Calu3 (cell line): ENCODE results near the gene FHIT. TPM values are rescaled to one million over a fixed set of nuclear protein-coding genes. Genes with fewer than 3 reads are reported as not detected.

Experiments
- BruUV-seq: library from RNA; stranded (reverse); fragments of 400-500 nt; replicated peaks from 2 replicates; lab custom pipeline; 2021; lab: Mats Ljungman, UMichigan
- CTCF ChIA-PET: fragments of 300-600 bp; sonication (Branson Sonifier 250); formaldehyde crosslinking; loops from one replicate; lab custom pipeline; 2022; ENCODE audit warnings: antibody characterized with exemption; lab: Charles Lee
- DNase-seq: peaks from one replicate; pipeline ENCODE4 v3.0.0; 2022
- H3K27ac Mint-ChIP-seq: one replicate; pipeline ENCODE4 v1.8.0; 2022; ENCODE audit warnings: mixed read lengths; ENCODE audit not compliant: unreplicated experiment
- H3K27me3 Mint-ChIP-seq: one replicate; pipeline ENCODE4 v1.8.0; 2022; ENCODE audit warnings: mixed read lengths; ENCODE audit not compliant: unreplicated experiment
- H3K36me3 Mint-ChIP-seq: one replicate; pipeline ENCODE4 v1.8.0; 2022; ENCODE audit warnings: mild to moderate bottlenecking, moderate library complexity, mixed read lengths; ENCODE audit not compliant: insufficient read depth, unreplicated experiment
- H3K4me1 Mint-ChIP-seq: one replicate; pipeline ENCODE4 v1.8.0; 2022; ENCODE audit warnings: mild to moderate bottlenecking, low read depth, mixed read lengths; ENCODE audit not compliant: unreplicated experiment
- H3K4me3 Mint-ChIP-seq: one replicate; pipeline ENCODE4 v1.8.0; 2022; ENCODE audit warnings: mild to moderate bottlenecking, low read depth, moderate library complexity, mixed read lengths; ENCODE audit not compliant: unreplicated experiment
- H3K9me3 Mint-ChIP-seq: one replicate; pipeline ENCODE4 v1.8.0; 2022; ENCODE audit warnings: low read depth, mixed read lengths; ENCODE audit not compliant: unreplicated experiment
- intact Hi-C: fragments of 100-400 bp; cut with micrococcal nuclease; formaldehyde crosslinking; loops from one replicate; pipeline ENCODE4 v1.10.0; 2022; ENCODE audit not compliant: unreplicated experiment
- total RNA-seq: library from RNA; stranded (reverse); gene quantifications from 2 replicates; pipeline ENCODE4 v1.2.3, GENCODE V29; 2022
- TF ChIP-seq, protein P1 (sequence below): fragments of 200-600 bp; IDR thresholded peaks from one replicate; pipeline ENCODE4 v1.8.0; 2022; ENCODE audit warnings: antibody characterized with exemption; ENCODE audit not compliant: unreplicated experiment

FHIT gene
- total RNA-seq, 1 experiment from 2014 or later, result 6.2 TPM

DNA sequence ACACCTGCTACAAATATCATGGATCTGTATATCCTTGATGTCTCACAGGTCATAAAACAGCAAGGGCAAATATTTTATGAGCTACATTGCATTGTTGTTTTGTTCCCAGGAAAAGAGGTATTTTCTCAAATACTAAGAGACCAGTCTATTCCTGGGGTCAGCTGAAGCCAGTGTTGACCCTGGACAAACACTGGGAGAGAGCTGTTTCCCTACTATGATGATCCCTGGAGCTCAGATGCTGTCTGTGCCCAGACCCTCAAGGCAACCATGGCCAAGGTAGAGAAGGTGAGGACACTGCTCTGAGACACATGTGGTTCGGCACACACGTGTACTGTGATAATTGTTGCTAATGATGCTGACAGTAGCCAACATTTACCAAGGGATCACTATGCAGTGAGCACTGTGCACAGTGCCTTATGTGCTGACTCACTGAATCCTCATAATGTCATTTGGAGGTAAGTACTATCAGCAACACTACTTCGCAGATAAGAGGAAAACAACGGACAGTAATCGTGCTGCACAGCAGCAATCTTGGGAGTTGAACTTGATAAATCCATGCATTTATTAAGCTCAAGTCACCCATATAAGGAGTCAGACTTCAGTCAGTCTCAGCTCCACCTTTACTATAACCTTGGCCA lies 943.6 kb downstream of the FHIT start:
- CTCF ChIA-PET, result interaction anchor here (0.6 kb wide), 1 partner anchor 450 kb away, joined by 3 read pairs; no protein-coding TSS in a partner anchor
- BruUV-seq, result no TSS peak

DNA sequence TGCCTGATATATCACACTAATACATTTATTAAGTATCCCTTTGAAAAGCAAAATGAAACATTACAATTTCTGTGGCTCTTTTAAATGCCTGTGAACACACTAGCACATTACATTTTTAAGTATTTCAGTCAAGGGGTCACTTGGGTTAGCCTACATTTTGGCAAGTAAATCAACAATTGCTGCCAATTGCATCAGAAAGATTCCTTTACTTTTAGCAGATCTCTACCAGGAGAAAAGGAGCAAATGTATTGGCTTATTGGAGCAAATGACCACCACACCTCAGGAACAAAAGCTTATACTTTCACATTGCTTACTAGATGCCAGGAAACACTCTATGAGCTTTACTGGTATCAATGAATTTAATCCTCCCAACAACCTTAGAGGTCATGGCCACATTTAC lies 947.1 kb downstream of the FHIT start:
- Mint-ChIP-seq H3K4me3 (no peak overlapping the region), H3K36me3 (peaks cover 6% of the 10 kb centered on the region), H3K27ac (peak overlapping the region; percentile 82), H3K9me3 (no peaks in the 10 kb centered on the region), H3K27me3 (no peaks in the 10 kb centered on the region), H3K4me1 (peaks cover 25% of the 10 kb centered on the region)
- CTCF ChIA-PET, result no interaction called here
- intact Hi-C loops, result no loop called here
- TF ChIP-seq, protein P1, sequence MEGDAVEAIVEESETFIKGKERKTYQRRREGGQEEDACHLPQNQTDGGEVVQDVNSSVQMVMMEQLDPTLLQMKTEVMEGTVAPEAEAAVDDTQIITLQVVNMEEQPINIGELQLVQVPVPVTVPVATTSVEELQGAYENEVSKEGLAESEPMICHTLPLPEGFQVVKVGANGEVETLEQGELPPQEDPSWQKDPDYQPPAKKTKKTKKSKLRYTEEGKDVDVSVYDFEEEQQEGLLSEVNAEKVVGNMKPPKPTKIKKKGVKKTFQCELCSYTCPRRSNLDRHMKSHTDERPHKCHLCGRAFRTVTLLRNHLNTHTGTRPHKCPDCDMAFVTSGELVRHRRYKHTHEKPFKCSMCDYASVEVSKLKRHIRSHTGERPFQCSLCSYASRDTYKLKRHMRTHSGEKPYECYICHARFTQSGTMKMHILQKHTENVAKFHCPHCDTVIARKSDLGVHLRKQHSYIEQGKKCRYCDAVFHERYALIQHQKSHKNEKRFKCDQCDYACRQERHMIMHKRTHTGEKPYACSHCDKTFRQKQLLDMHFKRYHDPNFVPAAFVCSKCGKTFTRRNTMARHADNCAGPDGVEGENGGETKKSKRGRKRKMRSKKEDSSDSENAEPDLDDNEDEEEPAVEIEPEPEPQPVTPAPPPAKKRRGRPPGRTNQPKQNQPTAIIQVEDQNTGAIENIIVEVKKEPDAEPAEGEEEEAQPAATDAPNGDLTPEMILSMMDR, result no peak
- DNase-seq, result no peak
- BruUV-seq, result no TSS peak

More for the DNA sequence above, 943.6 kb downstream of the FHIT start:
- TF ChIP-seq, protein P1, result no peak
- H3K27me3 Mint-ChIP-seq, result no peaks in the 10 kb centered on the region
- H3K36me3 Mint-ChIP-seq, result no peaks in the 10 kb centered on the region
- intact Hi-C loops, result no loop called here
- no peak overlapping the region for H3K4me3 Mint-ChIP-seq
- peaks cover 8% of the 10 kb centered on the region for H3K4me1 Mint-ChIP-seq
- H3K9me3 Mint-ChIP-seq, result no peaks in the 10 kb centered on the region
- no peak for DNase-seq
- H3K27ac Mint-ChIP-seq, result no peak overlapping the region

DNA sequence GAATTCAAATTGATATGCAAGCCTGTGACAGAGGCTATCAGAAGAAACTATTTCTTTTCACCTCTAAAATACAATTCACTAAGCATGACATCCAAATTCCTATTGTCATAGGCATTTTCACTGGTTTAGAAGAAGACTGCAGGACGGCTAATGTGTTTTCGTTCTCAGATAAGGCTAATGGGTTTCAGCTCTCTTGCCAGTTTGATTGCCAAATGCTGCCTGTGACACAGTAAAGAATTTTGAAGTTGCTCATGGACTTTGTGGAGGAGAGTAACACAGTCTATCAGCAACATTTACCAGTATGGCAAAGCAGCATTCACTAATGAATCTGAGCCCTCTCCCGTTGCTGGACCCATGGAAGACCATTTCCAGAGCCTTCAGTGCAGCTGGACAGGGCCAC lies 948.1 kb downstream of the FHIT start:
- Mint-ChIP-seq H3K4me3 (no peak overlapping the region), H3K36me3 (peaks cover 6% of the 10 kb centered on the region), H3K27me3 (no peaks in the 10 kb centered on the region), H3K27ac (no peak overlapping the region), H3K4me1 (peaks cover 25% of the 10 kb centered on the region), H3K9me3 (no peaks in the 10 kb centered on the region)
- intact Hi-C loops, result no loop called here
- DNase-seq, result no peak
- CTCF ChIA-PET, result no interaction called here
- TF ChIP-seq, protein P1, result no peak
- BruUV-seq, result no TSS peak

DNA sequence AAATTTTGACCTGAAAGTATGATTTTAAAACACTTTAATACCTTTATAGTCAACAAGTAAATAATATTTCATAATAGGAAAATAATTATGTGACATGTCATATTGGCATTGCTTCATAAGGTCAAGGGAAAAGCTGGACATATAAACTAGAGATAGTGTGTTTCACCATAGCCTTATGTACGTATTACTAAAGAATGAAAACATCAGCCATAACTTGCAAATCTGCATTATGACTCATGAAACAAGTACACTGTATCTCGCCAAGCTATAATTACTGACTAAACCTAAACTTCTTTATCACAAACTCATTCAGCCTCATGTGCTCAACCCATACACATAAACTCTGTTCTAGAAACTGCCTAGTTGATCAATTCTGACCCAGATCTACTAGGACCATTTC lies 950.1 kb downstream of the FHIT start:
- Mint-ChIP-seq H3K4me1 (peaks cover 25% of the 10 kb centered on the region), H3K9me3 (no peaks in the 10 kb centered on the region), H3K27me3 (no peaks in the 10 kb centered on the region), H3K36me3 (peaks cover 6% of the 10 kb centered on the region), H3K27ac (peak overlapping the region; percentile 66), H3K4me3 (no peak overlapping the region)
- BruUV-seq, result no TSS peak
- intact Hi-C loops, result no loop called here
- DNase-seq, result no peak
- TF ChIP-seq, protein P1, result no peak
- CTCF ChIA-PET, result interaction anchor here (1.2 kb wide), 1 partner anchor 19 kb away, joined by 3 read pairs; no protein-coding TSS in a partner anchor
